Aorta (tissue), 5 donors: ENCODE measurements around the gene PTH. TPM values are rescaled to one million over a fixed set of nuclear protein-coding genes. Genes with fewer than 3 reads are reported as not detected.

Experiments used
- ATAC-seq: fragments of 200-7000 bp; cut with Tn5 transposase; one replicate; pipeline ENCODE4 v1.9.1; 2022; ENCODE audit warnings: moderate library complexity; ENCODE audit not compliant: low FRiP score
- DNase-seq, 2 donors: peaks; one replicate each; pipeline ENCODE4 v3.0.0-alpha.2; 2020
- H3K27ac ChIP-seq, 2 donors: one replicate each; pipeline ENCODE4 v1.5.1; 2013; ENCODE audit warnings: low read length in 2 of 2, mild to moderate bottlenecking in 2 of 2, moderate library complexity in 2 of 2, control low read depth in 1 of 2, inconsistent platforms in 1 of 2, low read depth in 1 of 2
- H3K27me3 ChIP-seq, 2 donors: one replicate each; pipeline ENCODE4 v1.6.1; 2013; ENCODE audit warnings: control low read depth in 1 of 2, low read length in 1 of 2, mild to moderate bottlenecking in 1 of 2, moderate library complexity in 1 of 2; ENCODE audit not compliant: insufficient read depth in 2 of 2, control insufficient read depth in 1 of 2
- H3K36me3 ChIP-seq, 2 donors: one replicate each; pipeline ENCODE4 v1.6.1; 2013; ENCODE audit warnings: control low read depth in 1 of 2, low read length in 1 of 2, mild to moderate bottlenecking in 1 of 2; ENCODE audit not compliant: insufficient read depth in 2 of 2, control insufficient read depth in 1 of 2
- H3K4me1 ChIP-seq, 2 donors: one replicate each; pipeline ENCODE4 v1.6.1; 2013; ENCODE audit warnings: low read length in 2 of 2, control low read depth in 1 of 2, mild to moderate bottlenecking in 1 of 2, moderate library complexity in 1 of 2; ENCODE audit not compliant: insufficient read depth in 2 of 2, control insufficient read depth in 1 of 2
- H3K4me3 ChIP-seq, 2 donors: one replicate each; pipeline ENCODE4 v1.5.1; 2013; ENCODE audit warnings: low read length in 2 of 2, control low read depth in 1 of 2, mild to moderate bottlenecking in 1 of 2
- H3K9me3 ChIP-seq: one replicate; pipeline ENCODE4 v1.6.1; 2013; ENCODE audit warnings: mild to moderate bottlenecking, low read length; ENCODE audit not compliant: control insufficient read depth
- WGBS, 2 donors: extraction: QIAGEN DNeasy Blood & Tissue Kit; methylation state at CpG; one replicate each; pipeline ENCODE4 v1.1.7; 2013; 5-methylcytosine and 5-hydroxymethylcytosine counted together
- intact Hi-C, 2 donors: fragments of 100-400 bp; cut with DNase I; formaldehyde crosslinking; loops; one replicate each; pipeline versions ENCODE4 v1.14.2 to v1.15.0; 2022
- long read RNA-seq, 2 donors: library from polyadenylated mRNA; unstranded; transcript quantifications; one replicate each; pipeline ENCODE4 v2.0.0, GENCODE V29; 2020 to 2021
- polyA plus RNA-seq, 2 donors: library from polyadenylated mRNA; stranded (reverse); fragments of 200-250 nt; gene quantifications; one replicate each; pipeline ENCODE4 v1.2.3, GENCODE V29; 2013
- total RNA-seq, 2 donors: library from RNA; stranded (reverse); fragmentation: NEBNext Ultra II Directional; extraction: Animal tissue kit (Norgen Biotek cat#: 25700); gene quantifications; one replicate each; pipeline ENCODE4 v1.2.1, GENCODE V29; 2021
- donor health status: healthy with polysubstance abuse.
- donor health status: Bipolar disorder and iron deficiency.
- donor health status: DM: no; HTN: no; CAD: no.
- donor health status: DM: no; HTN: no; CAD: no.
- donor health status: DM: yes; HTN: yes; CAD: no.

Gene PTH
- not detected for total RNA-seq
- polyA plus RNA-seq = not detected
- long read RNA-seq, donor 1 = 0 reads
- long read RNA-seq, donor 2 = 0 reads

GRCh38 chr11:13495929-13496328 lies at the start of gene PTH:
TSS of gene PTH (minus strand) at chr11:13495997. CDS start at chr11:13492855, 3,142 bp downstream.
- Histone ChIP-seq H3K27ac (no peak within 1 kb of the TSS), H3K4me1 (no peaks in the 10 kb centered on the region), H3K36me3 (no peaks in the 10 kb centered on the region), H3K9me3 (peaks cover 1% of the 10 kb centered on the region), H3K4me3 (no peak within 1 kb of the TSS), H3K27me3 (no peaks in the 10 kb centered on the region)
- no peak for ATAC-seq
- 82 to 92% methylated on average over 3 of the region's 3 CpGs for WGBS, 2 donors
- intact Hi-C loops = no loop called here
- DNase-seq = no peak

- intact Hi-C loops = no loop called here
- ATAC-seq (no peak), DNase-seq (no peak)
- H3K36me3 ChIP-seq = no peaks in the 10 kb centered on the region
- no peaks in the 10 kb centered on the region for H3K27me3 ChIP-seq
- H3K4me3 ChIP-seq = no peak overlapping the region
- peaks cover 1% of the 10 kb centered on the region for H3K9me3 ChIP-seq
- no peak overlapping the region for H3K27ac ChIP-seq
- no peaks in the 10 kb centered on the region for H3K4me1 ChIP-seq
- WGBS, 2 donors = 42 to 51% methylated on average over 1 of the region's 1 CpG
Observed at GRCh38 chr11:13538044-13538443, 42.2 kb upstream of the PTH start.

- intact Hi-C loops = no loop called here
- H3K27ac ChIP-seq = no peak overlapping the region
- DNase-seq = no peak
- H3K27me3 ChIP-seq = no peaks in the 10 kb centered on the region
- peaks cover 1% of the 10 kb centered on the region for H3K9me3 ChIP-seq
- no peaks in the 10 kb centered on the region for H3K4me1 ChIP-seq
- H3K36me3 ChIP-seq = no peaks in the 10 kb centered on the region
- 19 to 29% methylated on average over 2 of the region's 2 CpGs for WGBS, 2 donors
- ATAC-seq = no peak
- no peak overlapping the region for H3K4me3 ChIP-seq
Observed at GRCh38 chr11:13535819-13536218, 40.0 kb upstream of the PTH start.

DNA sequence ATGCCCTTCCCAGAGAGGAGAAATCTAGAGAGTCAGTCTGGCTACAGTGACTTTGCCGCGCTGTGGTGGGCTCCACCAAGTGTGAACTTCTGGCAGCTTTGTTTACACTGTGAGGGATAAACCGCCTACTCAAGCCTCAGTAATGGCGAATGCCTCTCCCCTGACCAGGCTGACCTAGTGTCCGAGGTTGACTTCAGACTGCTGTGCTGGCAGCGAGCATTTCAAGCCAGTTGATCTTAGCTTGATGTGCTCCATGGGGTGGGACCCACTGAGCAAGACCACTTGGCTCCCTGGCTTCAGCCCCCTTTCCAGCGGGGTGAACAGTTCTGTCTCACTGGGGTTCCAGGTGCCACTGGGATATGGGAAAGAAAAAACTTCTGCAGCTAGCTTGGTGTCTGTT lies 38.6 kb upstream of the PTH start:
- DNase-seq (no peak), ATAC-seq (no peak)
- no peak overlapping the region for H3K4me3 ChIP-seq
- intact Hi-C loops = no loop called here
- H3K27me3 ChIP-seq = no peaks in the 10 kb centered on the region
- H3K27ac ChIP-seq = no peak overlapping the region
- no peaks in the 10 kb centered on the region for H3K4me1 ChIP-seq
- peaks cover 1% of the 10 kb centered on the region for H3K9me3 ChIP-seq
- H3K36me3 ChIP-seq = no peaks in the 10 kb centered on the region
- 72 to 78% methylated on average over 7 of the region's 7 CpGs for whole genome bisulfite sequencing, 2 donors

- ATAC-seq (no peak), DNase-seq (no peak)
- H3K4me1 ChIP-seq = no peaks in the 10 kb centered on the region
- intact Hi-C loops = no loop called here
- 64 to 71% methylated on average over 2 of the region's 2 CpGs for WGBS, 2 donors
- no peaks in the 10 kb centered on the region for H3K36me3 ChIP-seq
- H3K27me3 ChIP-seq = no peaks in the 10 kb centered on the region
- no peak overlapping the region for H3K27ac ChIP-seq
- no peak overlapping the region for H3K4me3 ChIP-seq
- no peaks in the 10 kb centered on the region for H3K9me3 ChIP-seq
Observed at GRCh38 chr11:13525257-13525656, 29.5 kb upstream of the PTH start.

GRCh38 chr11:13503393-13503792 lies 7.6 kb upstream of the PTH start:
- H3K36me3 ChIP-seq = no peaks in the 10 kb centered on the region
- H3K9me3 ChIP-seq = peaks cover 1% of the 10 kb centered on the region
- H3K27me3 ChIP-seq = no peaks in the 10 kb centered on the region
- no peak overlapping the region for H3K4me3 ChIP-seq
- no peak overlapping the region for H3K27ac ChIP-seq
- intact Hi-C loops = no loop called here
- ATAC-seq (no peak), DNase-seq (no peak)
- 79 to 80% methylated on average over 1 of the region's 1 CpG for WGBS, 2 donors
- no peaks in the 10 kb centered on the region for H3K4me1 ChIP-seq

DNA sequence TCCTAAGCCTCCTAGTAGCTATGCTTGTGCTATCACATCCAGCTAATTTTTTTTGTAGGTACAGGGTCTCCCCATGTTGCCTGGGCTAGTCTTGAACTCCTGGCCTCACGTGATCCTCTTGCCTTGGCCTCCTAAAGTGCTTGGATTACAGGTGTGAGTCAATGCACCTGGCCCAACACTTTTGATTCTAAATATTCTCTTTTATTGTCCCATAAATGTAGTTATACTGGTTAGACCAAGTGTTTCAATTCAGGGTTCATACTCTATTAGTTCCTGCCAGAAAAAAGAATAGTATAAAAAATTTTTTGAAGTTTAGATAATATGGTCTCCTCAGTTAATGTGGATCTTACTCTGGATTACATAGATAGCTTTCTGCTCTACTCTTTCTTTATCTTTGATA lies 6.7 kb upstream of the PTH start:
- DNase-seq (no peak), ATAC-seq (no peak)
- intact Hi-C loops = no loop called here
- peaks cover 1% of the 10 kb centered on the region for H3K9me3 ChIP-seq
- no peaks in the 10 kb centered on the region for H3K36me3 ChIP-seq
- no peak overlapping the region for H3K4me3 ChIP-seq
- H3K27ac ChIP-seq = no peak overlapping the region
- H3K27me3 ChIP-seq = no peaks in the 10 kb centered on the region
- WGBS, 2 donors = 70 to 75% methylated on average over 1 of the region's 1 CpG
- H3K4me1 ChIP-seq = no peaks in the 10 kb centered on the region

DNA sequence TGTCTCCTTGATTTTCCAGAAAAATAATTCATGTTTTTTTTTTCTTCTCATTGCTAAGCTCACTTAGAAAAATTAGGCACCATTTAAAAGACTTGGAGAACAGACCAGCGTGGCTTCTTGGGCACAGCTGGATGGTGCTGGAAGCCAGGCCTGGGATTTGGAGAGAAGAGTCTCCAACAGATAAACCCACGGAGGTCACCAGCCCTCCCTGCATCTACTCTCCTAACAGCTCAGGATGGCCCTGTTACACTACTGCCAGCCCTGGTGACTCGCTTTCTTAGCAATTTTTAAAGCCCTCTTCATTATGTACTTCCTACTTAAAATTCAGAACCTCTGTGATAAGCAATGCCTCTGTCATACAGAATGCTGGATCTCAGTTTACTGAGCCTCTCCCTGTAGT lies 1.7 kb downstream of the PTH start:
- Histone ChIP-seq H3K4me3 (no peak overlapping the region), H3K4me1 (no peaks in the 10 kb centered on the region), H3K27ac (no peak overlapping the region), H3K9me3 (no peaks in the 10 kb centered on the region), H3K36me3 (no peaks in the 10 kb centered on the region), H3K27me3 (peaks cover 0 to 2% of the 10 kb centered on the region in 2 donors)
- ATAC-seq (no peak), DNase-seq (no peak)
- WGBS, 2 donors = 54 to 56% methylated on average over 3 of the region's 3 CpGs
- intact Hi-C loops = no loop called here

- H3K27me3 ChIP-seq = peaks cover 0 to 2% of the 10 kb centered on the region in 2 donors
- H3K36me3 ChIP-seq = no peaks in the 10 kb centered on the region
- DNase-seq = no peak
- no peak overlapping the region for H3K27ac ChIP-seq
- no peak overlapping the region for H3K4me3 ChIP-seq
- peaks cover 1% of the 10 kb centered on the region for H3K9me3 ChIP-seq
- H3K4me1 ChIP-seq = no peaks in the 10 kb centered on the region
- intact Hi-C loops = no loop called here
- WGBS, 2 donors = 51 to 54% methylated on average over 5 of the region's 5 CpGs
- ATAC-seq = no peak
Observed at GRCh38 chr11:13487661-13488030, 8.2 kb downstream of the PTH start.
